HG03196 (cell line): ENCODE results near the gene THADA.
"Not testable (repeated sequence)": the region's sequence is repeated elsewhere in the genome, so short reads cannot be mapped to it uniquely, and the experiment has no call there.

Source experiments
- ATAC-seq: cut with Tn5 transposase; IDR thresholded peaks from one replicate; pipeline ENCODE4 v1.9.1; 2021; ENCODE audit not compliant: unreplicated experiment

Gene THADA, protein sequence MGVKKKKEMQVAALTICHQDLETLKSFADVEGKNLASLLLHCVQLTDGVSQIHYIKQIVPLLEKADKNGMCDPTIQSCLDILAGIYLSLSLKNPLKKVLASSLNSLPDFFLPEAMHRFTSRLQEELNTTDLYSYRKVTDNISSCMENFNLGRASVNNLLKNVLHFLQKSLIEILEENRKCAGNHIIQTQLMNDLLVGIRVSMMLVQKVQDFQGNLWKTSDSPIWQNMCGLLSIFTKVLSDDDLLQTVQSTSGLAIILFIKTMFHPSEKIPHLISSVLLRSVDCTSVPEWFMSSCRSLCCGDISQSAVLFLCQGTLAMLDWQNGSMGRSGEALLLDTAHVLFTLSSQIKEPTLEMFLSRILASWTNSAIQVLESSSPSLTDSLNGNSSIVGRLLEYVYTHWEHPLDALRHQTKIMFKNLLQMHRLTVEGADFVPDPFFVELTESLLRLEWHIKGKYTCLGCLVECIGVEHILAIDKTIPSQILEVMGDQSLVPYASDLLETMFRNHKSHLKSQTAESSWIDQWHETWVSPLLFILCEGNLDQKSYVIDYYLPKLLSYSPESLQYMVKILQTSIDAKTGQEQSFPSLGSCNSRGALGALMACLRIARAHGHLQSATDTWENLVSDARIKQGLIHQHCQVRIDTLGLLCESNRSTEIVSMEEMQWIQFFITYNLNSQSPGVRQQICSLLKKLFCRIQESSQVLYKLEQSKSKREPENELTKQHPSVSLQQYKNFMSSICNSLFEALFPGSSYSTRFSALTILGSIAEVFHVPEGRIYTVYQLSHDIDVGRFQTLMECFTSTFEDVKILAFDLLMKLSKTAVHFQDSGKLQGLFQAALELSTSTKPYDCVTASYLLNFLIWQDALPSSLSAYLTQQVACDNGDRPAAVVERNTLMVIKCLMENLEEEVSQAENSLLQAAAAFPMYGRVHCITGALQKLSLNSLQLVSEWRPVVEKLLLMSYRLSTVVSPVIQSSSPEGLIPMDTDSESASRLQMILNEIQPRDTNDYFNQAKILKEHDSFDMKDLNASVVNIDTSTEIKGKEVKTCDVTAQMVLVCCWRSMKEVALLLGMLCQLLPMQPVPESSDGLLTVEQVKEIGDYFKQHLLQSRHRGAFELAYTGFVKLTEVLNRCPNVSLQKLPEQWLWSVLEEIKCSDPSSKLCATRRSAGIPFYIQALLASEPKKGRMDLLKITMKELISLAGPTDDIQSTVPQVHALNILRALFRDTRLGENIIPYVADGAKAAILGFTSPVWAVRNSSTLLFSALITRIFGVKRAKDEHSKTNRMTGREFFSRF (N-terminal part only)

DNA sequence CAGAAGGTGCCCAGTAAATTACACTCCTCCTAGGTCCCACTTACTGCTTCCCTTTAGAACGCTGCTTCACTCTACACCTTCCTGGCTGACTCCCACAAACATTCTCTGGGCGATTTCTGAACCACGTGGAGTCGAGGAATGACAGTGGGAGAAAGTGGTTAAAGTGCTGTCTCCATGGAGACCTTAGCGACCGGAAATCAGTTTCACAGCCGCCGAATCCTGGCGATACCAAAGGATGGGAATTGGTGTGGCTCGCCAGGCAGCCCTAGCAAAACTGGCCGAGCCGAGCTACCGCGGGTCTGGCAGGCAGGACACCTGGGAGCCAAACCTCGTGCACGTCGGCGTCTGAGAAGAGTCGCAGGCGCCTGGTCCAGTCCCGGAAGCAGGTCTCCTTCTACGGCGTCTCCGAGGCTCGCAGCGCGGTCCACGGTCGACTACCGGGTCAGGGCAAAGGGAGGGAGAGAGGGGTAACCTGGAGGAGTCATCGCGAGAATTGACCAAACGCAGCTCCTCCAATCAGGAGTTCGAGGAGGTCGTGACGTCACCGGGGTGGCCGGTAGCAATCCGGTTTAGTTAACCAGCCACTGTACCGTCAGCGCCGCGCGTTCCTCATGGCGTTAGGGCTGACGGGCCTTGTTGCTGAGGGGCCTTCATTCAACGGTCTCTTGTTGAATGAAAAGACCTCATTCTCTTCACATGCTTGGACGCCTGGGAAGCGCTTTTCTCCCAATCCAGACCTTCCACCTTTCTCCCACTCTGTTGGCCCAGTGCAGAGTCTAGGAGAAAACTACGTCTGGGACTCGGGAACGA lies at the start of gene THADA:
TSS of gene THADA (minus strand) at position 436 of the 810 bp plus-strand sequence. CDS start 3,646 bp downstream, outside the sequence.
- peak; percentile 97 for ATAC-seq

DNA sequence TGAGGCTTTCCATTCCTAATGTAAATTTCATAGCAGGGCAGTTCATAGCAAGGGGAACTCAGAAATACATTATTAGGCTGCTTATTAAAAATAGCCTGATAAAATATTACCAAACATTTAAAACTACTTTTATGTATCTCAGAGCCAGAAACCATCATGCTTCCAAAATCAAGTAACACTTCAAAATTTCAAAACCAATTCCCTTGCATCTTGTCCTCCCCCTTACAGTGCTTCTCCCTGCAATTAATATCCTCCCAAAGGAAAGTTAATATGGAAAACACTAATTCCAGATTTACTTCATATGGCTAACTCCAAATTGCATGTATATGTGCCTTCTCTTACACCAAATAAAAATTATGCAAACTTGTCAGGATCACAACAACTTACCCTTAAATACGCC lies 47.8 kb upstream of the THADA start:
- no peak for ATAC-seq

DNA sequence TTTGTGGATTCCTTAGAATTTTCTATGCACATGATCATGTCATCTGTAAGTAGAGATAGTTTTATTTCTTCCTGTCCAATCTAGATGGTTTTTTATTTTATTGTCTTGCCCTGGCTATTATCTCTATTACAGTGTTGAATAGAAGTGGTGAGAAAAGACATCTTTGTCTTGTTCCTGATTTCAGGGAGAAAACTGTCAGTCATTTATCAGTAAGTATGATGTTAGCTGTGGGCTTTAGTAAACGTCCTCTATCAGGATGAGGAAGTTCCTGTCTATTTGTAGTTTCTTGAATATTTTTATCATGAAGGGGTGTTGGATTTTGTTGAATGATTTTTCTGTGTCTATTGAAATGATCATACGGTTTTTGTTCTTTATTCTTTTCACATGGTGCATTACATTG lies 46.5 kb upstream of the THADA start:
- ATAC-seq: no peak

DNA sequence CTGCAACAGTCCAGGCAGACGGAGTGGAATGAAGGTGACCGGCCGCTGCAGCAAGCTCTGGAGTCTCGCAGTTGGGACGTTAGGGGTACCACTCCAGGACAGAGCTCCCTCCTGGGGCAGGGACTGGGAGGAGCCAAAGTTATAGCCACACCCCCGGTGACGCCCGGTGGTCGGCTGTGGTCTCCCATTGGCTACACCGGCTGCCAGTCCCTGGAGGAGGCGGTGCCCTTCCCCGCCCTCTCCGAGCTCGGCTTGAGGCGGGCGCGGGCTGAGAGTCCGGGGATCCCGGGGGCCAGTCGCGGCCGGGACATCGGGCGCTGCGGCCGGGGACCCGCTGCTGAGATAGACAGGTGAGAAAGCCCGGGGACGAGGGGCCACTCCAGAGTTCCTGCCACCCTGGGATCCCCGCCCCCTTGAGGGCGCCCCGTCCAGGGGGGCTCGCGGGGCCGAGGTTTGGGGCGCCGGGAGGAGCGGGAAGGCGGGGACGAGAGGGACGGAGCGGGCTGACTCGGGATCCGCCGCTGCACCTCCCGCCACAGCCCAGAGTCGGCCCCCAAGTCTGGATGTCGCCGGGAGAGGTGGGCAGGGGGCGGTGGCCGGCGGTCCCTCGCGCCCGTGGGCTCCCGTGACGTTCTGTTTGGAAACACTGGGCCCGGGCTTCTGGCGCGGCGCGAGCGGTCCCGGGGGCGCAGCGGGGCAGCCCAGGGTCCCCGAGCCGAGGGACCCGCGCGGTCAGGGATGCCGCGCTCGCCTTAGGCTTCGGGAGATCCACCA lies 41.4 kb upstream of the THADA start, which contains the start of gene PLEKHH2:
TSS of gene PLEKHH2 (plus strand) at position 231 of the 774 bp plus-strand sequence. CDS start 7,414 bp downstream, outside the sequence.
- peak; percentile 99 for ATAC-seq

DNA sequence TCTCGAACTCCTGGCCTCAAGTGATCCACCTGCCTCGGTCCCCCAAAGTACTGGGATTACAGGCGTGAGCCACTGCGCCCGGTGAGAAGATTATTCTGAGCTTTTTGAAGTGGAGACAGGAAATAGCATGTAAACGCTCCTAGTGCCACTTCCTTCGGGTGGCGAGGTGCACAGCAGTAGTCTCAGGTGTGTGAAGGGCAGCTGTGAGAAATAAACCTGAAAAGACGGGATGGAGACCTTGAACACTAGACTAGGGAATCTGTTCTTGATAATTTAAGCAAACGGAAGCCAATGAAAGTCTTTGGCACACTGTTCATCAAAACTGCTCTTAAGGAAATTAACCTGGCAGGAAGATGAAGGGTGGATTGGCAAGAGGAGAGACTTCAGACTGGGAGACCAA lies 40.8 kb upstream of the THADA start:
- ATAC-seq: no peak

DNA sequence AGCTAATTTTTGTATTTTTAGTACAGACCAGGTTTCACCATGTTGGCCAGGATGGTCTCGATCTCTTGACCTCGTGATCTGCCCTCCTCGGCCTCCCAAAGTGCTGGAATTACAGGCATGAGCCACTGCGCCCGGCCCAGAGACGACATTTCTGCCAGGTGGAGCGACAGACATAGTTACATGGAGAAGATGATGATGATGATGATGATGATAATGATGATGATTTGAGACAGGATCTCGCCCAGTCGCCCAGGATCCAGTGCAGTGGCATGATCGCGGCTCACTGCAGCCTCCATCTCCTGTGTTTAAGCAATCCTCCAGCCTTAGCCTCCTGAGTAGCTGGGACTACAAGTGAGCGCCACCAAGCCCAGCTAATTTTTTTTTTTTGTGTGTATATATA lies 40.3 kb upstream of the THADA start:
- not testable (repeated sequence) for ATAC-seq

DNA sequence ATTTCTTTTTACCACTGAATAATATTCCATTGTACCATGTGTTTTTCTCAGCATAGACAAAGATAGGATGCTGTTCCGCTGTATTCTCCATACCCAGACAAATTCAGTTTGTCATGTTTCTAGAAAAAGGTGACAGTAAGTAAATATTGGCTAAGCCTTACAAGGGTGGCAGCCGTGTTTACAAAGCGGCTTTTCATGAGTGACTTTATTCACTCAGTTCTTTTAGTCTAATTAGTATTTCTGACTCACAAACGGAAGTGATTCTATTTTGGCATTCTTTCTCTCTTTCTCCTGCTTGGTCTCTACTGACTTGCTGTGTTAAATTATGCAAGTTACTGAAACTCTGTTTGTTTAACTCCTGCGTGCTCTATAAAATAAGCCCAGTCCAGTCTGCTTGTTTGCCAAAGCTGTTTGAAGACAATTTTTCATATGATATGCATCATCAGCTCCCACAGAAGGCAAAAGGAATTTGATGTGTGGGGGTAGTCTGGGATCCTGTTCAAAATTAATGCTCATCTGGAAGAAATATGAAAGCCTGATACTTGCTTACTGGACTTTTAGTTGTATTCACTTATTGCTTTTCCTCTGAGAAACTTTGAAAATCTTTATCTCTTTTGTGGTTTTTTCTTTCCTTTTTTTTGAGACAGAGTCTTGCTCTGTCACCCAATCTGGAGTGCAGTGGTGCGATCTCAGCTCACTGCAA lies 38.9 kb upstream of the THADA start:
- no peak for ATAC-seq

DNA sequence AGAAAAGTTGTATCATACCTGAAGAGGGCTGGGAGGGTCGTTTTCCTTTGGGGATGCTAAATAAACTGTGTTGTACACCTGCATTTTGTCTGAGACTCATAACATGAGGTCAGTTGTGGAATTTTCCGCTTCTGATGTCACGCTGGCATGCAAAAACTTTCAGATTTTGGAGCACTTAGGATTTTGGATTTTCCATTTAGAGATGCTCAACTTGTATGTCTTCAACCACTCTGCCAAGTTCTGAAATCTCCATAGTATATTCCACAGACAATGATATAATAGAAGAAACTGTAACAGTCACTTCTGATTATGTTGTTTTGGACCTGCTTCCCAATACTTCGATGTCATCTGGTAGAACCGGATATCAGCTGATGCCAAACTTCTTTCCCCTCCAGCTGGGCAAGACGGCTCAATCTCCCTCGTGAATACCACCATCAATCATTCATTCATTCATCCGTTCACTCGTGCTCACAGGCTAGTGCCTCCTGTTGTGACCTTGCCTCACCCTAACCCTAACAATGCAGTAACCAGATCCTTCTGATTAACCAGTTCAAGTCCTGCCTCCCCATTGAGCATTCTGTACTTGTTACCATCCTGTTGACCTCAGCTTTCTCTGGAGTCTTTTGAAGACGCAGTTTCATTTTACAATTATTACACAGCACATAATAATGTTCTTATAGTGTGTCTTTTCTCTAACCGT lies 35.9 kb upstream of the THADA start:
- ATAC-seq: no peak

DNA sequence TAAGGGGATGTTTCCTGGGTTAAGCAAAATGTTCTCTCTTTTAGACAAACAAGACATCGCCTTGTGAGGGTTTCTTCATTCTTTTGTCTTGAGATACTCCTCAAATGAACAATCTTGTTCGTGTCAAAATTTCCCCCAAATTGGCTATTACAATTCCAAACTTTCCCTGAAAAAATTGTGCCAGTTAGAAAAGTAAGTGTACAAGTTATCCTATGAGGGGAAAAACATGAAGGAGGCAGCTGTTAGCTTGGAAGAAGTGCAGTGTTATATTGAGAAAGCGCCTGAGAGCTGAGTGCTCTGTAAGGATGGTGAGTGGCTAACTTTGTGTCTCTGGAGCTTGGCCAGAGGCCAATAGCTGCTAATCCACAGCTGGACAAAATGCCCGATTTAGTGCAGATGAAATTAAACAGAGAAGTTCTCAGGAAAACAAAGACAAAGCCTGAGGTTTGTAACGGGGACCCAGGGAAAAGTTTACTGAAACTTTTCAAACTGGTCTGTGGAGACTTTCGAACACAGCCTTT lies 27.2 kb upstream of the THADA start:
- ATAC-seq: no peak

DNA sequence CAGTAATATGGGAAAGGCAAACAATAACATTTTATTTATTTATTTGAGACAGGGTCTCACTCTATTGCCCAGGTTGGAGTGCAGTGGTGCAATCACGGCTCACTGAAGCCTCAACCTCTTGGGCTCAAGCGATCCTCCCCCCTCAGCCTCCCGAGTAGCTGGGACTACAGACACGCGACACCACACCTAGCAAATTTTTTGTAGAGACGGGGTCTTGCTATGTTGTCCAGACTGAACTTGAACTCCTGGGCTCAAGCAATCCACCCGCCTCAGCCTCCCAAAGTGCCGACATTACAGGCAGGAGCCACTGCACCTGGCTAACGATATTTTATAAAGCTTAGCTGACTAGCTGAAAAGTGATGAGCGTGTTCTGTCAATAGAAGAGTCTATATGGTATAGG lies 23.7 kb upstream of the THADA start:
- no peak for ATAC-seq

DNA sequence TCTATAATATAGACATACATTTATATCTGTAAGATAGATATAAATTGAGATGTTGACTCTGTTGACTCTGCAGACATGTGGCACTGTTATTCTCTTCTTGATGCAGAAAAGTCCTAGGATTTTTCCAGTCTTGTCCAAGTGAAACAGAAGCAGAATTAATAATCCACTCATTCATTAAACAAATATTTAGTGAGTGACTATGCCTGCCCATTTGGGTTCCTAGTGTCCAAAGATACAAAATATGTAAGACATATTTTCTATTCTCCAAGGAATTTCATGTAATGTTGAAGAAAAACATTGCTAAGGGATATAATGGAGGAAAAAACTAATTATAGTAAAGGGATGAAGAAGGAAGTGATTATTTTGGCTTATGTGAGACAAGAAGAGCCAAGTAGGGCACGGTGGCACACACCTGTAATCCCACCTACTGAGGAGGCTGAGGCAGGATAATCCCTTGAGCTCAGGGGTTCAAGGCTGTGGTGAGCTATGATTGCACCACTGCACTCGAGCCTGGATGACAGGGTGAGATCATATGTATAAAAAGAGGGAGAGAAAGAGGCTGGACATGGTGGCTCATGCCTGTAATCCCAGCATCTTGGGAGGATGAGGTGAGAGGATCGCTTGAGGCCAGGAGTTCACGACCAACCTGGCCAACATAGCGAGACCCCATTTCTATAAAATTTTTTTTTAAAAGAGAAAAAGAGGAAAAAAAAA lies 21.3 kb upstream of the THADA start:
- no peak for ATAC-seq

DNA sequence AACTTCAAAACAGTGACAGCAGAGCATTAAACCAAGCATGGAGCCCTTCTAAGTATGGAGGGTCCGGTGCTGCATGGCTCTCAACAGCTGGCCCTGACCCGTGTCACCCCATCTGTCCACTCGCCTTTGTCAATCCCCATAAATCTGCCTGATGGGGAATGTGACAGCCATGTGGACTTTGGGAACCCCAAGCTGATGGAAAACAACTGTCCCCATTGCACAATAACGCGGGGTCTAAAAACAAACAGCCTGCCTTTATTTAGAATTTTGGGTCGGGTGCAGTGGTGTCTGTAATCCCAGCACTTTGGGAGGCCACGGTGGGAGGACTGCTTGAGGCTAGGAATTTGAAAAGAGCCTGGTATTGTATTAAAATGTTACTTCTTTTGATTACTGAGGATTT lies 17.1 kb upstream of the THADA start:
- ATAC-seq: no peak

DNA sequence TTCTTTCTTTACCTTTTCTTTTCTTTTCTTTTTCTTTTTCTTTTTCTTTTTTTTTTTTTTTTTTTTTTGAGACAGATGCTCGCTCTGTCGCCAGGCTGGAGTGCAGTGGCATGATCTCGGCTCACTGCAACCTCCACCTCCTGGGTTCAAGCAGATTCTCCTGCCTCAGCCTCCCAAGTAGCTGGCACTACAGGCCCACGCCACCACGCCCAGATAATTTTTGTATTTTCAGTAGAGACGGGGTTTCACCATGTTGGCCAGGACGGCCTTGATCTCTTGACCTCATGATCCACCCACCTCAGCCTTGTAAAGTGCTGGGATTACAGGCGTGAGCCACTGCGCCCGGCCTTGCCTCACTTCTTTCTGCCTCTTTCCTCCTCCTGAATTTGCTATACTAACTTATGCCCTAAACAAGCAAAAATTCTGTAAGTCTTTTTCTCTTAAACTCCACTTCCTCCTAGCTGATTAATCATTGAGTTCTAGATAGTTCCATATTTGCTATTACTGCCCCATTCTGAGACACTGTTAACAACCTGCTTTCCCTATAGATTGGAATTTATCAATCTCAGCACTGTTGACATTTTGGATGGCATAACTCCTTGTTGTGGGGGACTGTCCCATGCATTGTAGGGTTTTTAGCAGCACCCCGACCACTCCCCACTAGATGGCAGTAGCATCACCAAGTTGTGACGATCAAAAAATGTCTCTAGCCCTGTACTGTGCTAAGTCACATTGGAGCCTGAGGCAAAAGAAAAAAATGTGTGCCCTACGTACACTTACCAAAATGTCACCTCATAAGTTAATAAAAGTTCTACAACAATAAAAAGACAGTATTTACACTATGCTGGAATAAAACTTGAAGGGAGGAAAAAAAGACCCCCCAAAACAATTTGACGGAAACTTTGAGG lies 16.4 kb upstream of the THADA start:
- no peak for ATAC-seq

DNA sequence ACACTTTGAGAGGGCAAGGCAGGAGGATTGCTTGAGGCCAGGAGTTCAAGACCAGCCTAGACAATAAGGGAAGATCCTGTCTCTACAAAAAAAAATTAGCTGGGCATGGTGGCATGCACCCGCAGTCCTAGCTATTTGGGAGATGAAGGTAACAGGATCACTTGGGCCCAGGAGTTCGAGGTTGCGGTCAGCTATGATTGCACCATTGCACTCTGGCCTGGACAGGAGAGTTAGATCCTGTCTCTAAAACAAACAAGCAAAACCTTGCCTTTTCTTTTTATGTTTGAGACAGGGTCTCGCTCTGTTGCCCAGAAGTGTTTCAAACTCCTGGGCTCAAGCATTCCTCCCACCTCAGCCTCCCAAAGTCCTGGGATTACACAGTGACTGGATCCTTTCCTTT lies 14.5 kb upstream of the THADA start:
- ATAC-seq: no peak

DNA sequence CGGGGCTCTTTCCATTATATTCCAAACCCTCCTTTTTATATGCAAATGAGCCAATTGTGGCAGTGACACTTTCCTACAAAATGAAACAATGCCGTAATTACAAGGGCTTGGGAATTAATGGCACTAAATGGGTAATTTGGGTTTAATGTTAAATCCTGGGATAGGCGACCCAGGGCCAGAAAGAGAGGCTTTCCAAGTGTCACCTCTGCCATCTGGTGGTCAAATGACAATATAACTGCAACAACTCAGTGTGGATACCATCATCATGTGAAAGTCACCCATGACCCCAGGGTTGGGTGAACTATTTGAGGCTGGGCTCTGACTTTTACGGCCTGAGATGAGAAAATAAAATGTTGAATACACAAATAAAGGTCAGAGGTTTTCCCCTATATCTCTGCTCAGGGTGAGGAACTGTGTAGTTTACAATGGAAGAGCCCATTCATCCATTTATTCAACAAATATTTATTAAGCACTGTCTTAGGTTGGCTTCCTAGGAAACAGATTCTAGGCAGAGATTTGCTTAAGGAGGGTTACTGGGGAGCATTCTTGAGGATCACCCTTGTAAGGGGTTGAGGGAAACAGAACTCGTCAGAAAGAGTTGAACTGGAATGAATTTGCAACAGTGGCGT lies 13.6 kb upstream of the THADA start:
- ATAC-seq: no peak

DNA sequence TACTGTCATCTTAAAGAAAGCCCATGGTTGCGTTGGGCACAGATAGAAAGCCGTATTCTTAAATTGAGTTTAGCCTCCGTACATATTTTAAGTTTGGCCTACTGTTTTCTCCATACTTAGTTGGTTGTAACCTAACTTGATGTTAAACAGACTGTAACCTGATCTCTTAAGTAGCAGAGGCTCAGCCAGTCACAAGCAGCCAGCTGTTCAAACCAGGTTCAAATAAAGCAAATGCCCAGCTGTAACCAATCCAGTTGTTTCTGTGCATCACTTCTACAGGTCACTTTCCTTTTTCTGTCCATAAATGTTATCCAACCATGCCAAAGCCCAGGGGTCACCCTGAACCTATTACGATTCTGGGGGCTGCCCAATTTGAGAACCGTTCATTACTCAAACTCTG lies 10.0 kb upstream of the THADA start:
- no peak for ATAC-seq
